Activated T-helper 2 cell treated with anti-CD3 and anti-CD28 coated beads, Interferon-gamma antibody, Interleukin-2, Interleukin-4, amounts not matched to agents 10 μg/mL and 5 μg/mL and 100 μg/mL, durations not matched to agents 14 hours and 24 hours and 36 hours (primary cell): ENCODE results near the gene ARL5A. TPM values are rescaled to one million over a fixed set of nuclear protein-coding genes. Genes with fewer than 3 reads are reported as not detected.

Experiments used
- DNase-seq: peaks from one replicate; pipeline ENCODE4 v3.0.0; 2021; ENCODE audit warnings: low spot score
- H3K27ac Mint-ChIP-seq: one replicate; pipeline ENCODE4 v1.8.0; 2021; ENCODE audit warnings: mixed read lengths
- H3K27me3 Mint-ChIP-seq: one replicate; pipeline ENCODE4 v1.8.0; 2021; ENCODE audit warnings: low read depth, mixed read lengths
- H3K36me3 Mint-ChIP-seq: one replicate; pipeline ENCODE4 v1.8.0; 2021; ENCODE audit warnings: low read depth, mixed read lengths
- H3K4me1 Mint-ChIP-seq: one replicate; pipeline ENCODE4 v1.8.0; 2021; ENCODE audit warnings: low read depth, mixed read lengths
- H3K4me3 Mint-ChIP-seq: one replicate; pipeline ENCODE4 v1.8.0; 2021; ENCODE audit warnings: low read depth, mild to moderate bottlenecking, moderate library complexity, mixed read lengths
- H3K9me3 Mint-ChIP-seq: one replicate; pipeline ENCODE4 v1.8.0; 2021; ENCODE audit warnings: mixed read lengths
- intact Hi-C: fragments of 100-400 bp; cut with micrococcal nuclease; formaldehyde crosslinking; loops from one replicate; pipeline ENCODE4 v1.15.1; 2023
- total RNA-seq: library from RNA; stranded (reverse); gene quantifications from 2 replicates; pipeline ENCODE4 v1.2.3, GENCODE V29; 2022

The ARL5A gene
- total RNA-seq, 1 donor from 2014 or later = 71.7 TPM

GRCh38 chr2:151769606-151770005, 58.6 kb downstream of the ARL5A start:
- Mint-ChIP-seq H3K4me1 (peaks cover 5% of the 10 kb centered on the region), H3K9me3 (no peaks in the 10 kb centered on the region), H3K36me3 (no peaks in the 10 kb centered on the region), H3K4me3 (no peak overlapping the region), H3K27ac (no peak overlapping the region), H3K27me3 (no peaks in the 10 kb centered on the region)
- intact Hi-C loops = no loop called here
- no peak for DNase-seq

GRCh38 chr2:151767536-151767935, 60.7 kb downstream of the ARL5A start:
- no peaks in the 10 kb centered on the region for H3K9me3 Mint-ChIP-seq
- DNase-seq = no peak
- no peaks in the 10 kb centered on the region for H3K36me3 Mint-ChIP-seq
- intact Hi-C loops = no loop called here
- no peaks in the 10 kb centered on the region for H3K27me3 Mint-ChIP-seq
- H3K4me3 Mint-ChIP-seq = no peak overlapping the region
- peaks cover 5% of the 10 kb centered on the region for H3K4me1 Mint-ChIP-seq
- no peak overlapping the region for H3K27ac Mint-ChIP-seq

GRCh38 chr2:151766437-151767153, 61.6 kb downstream of the ARL5A start:
- no peak overlapping the region for H3K27ac Mint-ChIP-seq
- DNase-seq = no peak
- no peak overlapping the region for H3K4me3 Mint-ChIP-seq
- no peaks in the 10 kb centered on the region for H3K36me3 Mint-ChIP-seq
- peaks cover 5% of the 10 kb centered on the region for H3K4me1 Mint-ChIP-seq
- intact Hi-C loops = no loop called here
- H3K27me3 Mint-ChIP-seq = no peaks in the 10 kb centered on the region
- no peaks in the 10 kb centered on the region for H3K9me3 Mint-ChIP-seq

- DNase-seq = no peak
- peaks cover 5% of the 10 kb centered on the region for H3K4me1 Mint-ChIP-seq
- intact Hi-C loops = no loop called here
- no peak overlapping the region for H3K27ac Mint-ChIP-seq
- no peaks in the 10 kb centered on the region for H3K36me3 Mint-ChIP-seq
- no peak overlapping the region for H3K4me3 Mint-ChIP-seq
- no peaks in the 10 kb centered on the region for H3K27me3 Mint-ChIP-seq
- H3K9me3 Mint-ChIP-seq = no peaks in the 10 kb centered on the region
These were observed 62.3 kb downstream of the ARL5A start for GRCh38 chr2:151765760-151766410.

GRCh38 chr2:151762694-151763093, 65.5 kb downstream of the ARL5A start:
- H3K4me1 Mint-ChIP-seq = peaks cover 5% of the 10 kb centered on the region
- intact Hi-C loops = no loop called here
- H3K4me3 Mint-ChIP-seq = no peak overlapping the region
- H3K9me3 Mint-ChIP-seq = no peaks in the 10 kb centered on the region
- H3K36me3 Mint-ChIP-seq = no peaks in the 10 kb centered on the region
- DNase-seq = no peak
- H3K27ac Mint-ChIP-seq = no peak overlapping the region
- H3K27me3 Mint-ChIP-seq = no peaks in the 10 kb centered on the region

GRCh38 chr2:151761687-151762086, 66.5 kb downstream of the ARL5A start:
- intact Hi-C loops = no loop called here
- DNase-seq = no peak
- no peak overlapping the region for H3K27ac Mint-ChIP-seq
- H3K36me3 Mint-ChIP-seq = no peaks in the 10 kb centered on the region
- no peak overlapping the region for H3K4me3 Mint-ChIP-seq
- peaks cover 3% of the 10 kb centered on the region for H3K4me1 Mint-ChIP-seq
- no peaks in the 10 kb centered on the region for H3K27me3 Mint-ChIP-seq
- H3K9me3 Mint-ChIP-seq = no peaks in the 10 kb centered on the region

- Mint-ChIP-seq H3K9me3 (no peaks in the 10 kb centered on the region), H3K27me3 (no peaks in the 10 kb centered on the region), H3K36me3 (no peaks in the 10 kb centered on the region), H3K4me1 (no peaks in the 10 kb centered on the region), H3K4me3 (no peak overlapping the region), H3K27ac (no peak overlapping the region)
- intact Hi-C loops = no loop called here
- no peak for DNase-seq
These were observed 67.0 kb downstream of the ARL5A start for GRCh38 chr2:151761193-151761592.

GRCh38 chr2:151760139-151760650, 68.0 kb downstream of the ARL5A start:
- no peaks in the 10 kb centered on the region for H3K27me3 Mint-ChIP-seq
- intact Hi-C loops = no loop called here
- H3K27ac Mint-ChIP-seq = no peak overlapping the region
- H3K4me1 Mint-ChIP-seq = no peaks in the 10 kb centered on the region
- DNase-seq = no peak
- no peak overlapping the region for H3K4me3 Mint-ChIP-seq
- no peaks in the 10 kb centered on the region for H3K9me3 Mint-ChIP-seq
- no peaks in the 10 kb centered on the region for H3K36me3 Mint-ChIP-seq

GRCh38 chr2:151758744-151759143, 69.5 kb downstream of the ARL5A start:
- no peak for DNase-seq
- H3K4me3 Mint-ChIP-seq = no peak overlapping the region
- intact Hi-C loops = no loop called here

GRCh38 chr2:151757861-151758260, 70.4 kb downstream of the ARL5A start:
- Mint-ChIP-seq H3K4me3 (no peak overlapping the region), H3K27ac (no peak overlapping the region)
- DNase-seq = no peak

More at GRCh38 chr2:151758744-151759143, 69.5 kb downstream of the ARL5A start:
- Mint-ChIP-seq H3K36me3 (no peaks in the 10 kb centered on the region), H3K4me1 (no peaks in the 10 kb centered on the region), H3K27ac (no peak overlapping the region), H3K27me3 (no peaks in the 10 kb centered on the region), H3K9me3 (no peaks in the 10 kb centered on the region)

GRCh38 chr2:151756820-151757219, 71.4 kb downstream of the ARL5A start:
- Mint-ChIP-seq H3K4me1 (no peaks in the 10 kb centered on the region), H3K9me3 (no peaks in the 10 kb centered on the region), H3K4me3 (no peak overlapping the region), H3K27ac (no peak overlapping the region), H3K27me3 (no peaks in the 10 kb centered on the region), H3K36me3 (no peaks in the 10 kb centered on the region)
- intact Hi-C loops = no loop called here
- DNase-seq = no peak

More at GRCh38 chr2:151757861-151758260, 70.4 kb downstream of the ARL5A start:
- intact Hi-C loops = no loop called here
- H3K4me1 Mint-ChIP-seq = no peaks in the 10 kb centered on the region
- no peaks in the 10 kb centered on the region for H3K27me3 Mint-ChIP-seq
- no peaks in the 10 kb centered on the region for H3K36me3 Mint-ChIP-seq
- no peaks in the 10 kb centered on the region for H3K9me3 Mint-ChIP-seq

GRCh38 chr2:151754253-151754897, 73.8 kb downstream of the ARL5A start:
- intact Hi-C loops = no loop called here
- H3K4me1 Mint-ChIP-seq = no peaks in the 10 kb centered on the region
- no peak overlapping the region for H3K4me3 Mint-ChIP-seq
- H3K27ac Mint-ChIP-seq = no peak overlapping the region
- no peak for DNase-seq
- H3K27me3 Mint-ChIP-seq = no peaks in the 10 kb centered on the region
- no peaks in the 10 kb centered on the region for H3K9me3 Mint-ChIP-seq
- H3K36me3 Mint-ChIP-seq = no peaks in the 10 kb centered on the region

- intact Hi-C loops = no loop called here
- Mint-ChIP-seq H3K4me3 (no peak overlapping the region), H3K9me3 (no peaks in the 10 kb centered on the region), H3K4me1 (no peaks in the 10 kb centered on the region), H3K27me3 (no peaks in the 10 kb centered on the region), H3K36me3 (no peaks in the 10 kb centered on the region), H3K27ac (no peak overlapping the region)
- no peak for DNase-seq
These were observed 74.7 kb downstream of the ARL5A start for GRCh38 chr2:151753540-151753939.
